Smooth muscle cell of bladder (primary cell): Measurements from ENCODE around the gene SEC14L6. TPM values are rescaled to one million over a fixed set of nuclear protein-coding genes. Genes with fewer than 3 reads are reported as not detected.

Experiments
- total RNA-seq: library from RNA; depleted of rRNA; stranded (reverse); fragments of >200 nt; gene quantifications from 2 replicates; pipeline ENCODE4 v1.2.3, GENCODE V29; 2014

SEC14L6 gene
- total RNA-seq: 0.14 and 0.18 TPM in 2 replicates

GRCh38 chr22:30546616-30547015, at the start of gene SEC14L6:
TSS of gene SEC14L6 (minus strand) at chr22:30546741. CDS start at chr22:30546682, 59 bp downstream.

GRCh38 chr22:30591588-30592359, 45.2 kb upstream of the SEC14L6 start, which contains the start of gene PES1:
TSS of gene PES1 (minus strand) at chr22:30591910. CDS start at chr22:30591833, 77 bp downstream.

GRCh38 chr22:30574095-30574981, 27.8 kb upstream of the SEC14L6 start, which contains the start of gene GAL3ST1:
TSS of gene GAL3ST1 (minus strand) at chr22:30574665. CDS start at chr22:30557392, 17,273 bp downstream.

Other genes with a start within 250 kb of the SEC14L6 start
- gene TBC1D10A, start 219.8 kb downstream of the SEC14L6 start, total RNA-seq: 10.1 and 11.4 TPM in 2 replicates
- gene SF3A1, start 189.8 kb downstream of the SEC14L6 start, total RNA-seq: 15.9 and 17.5 TPM in 2 replicates
- 1.3 and 1.7 TPM in 2 replicates for gene CCDC157, start 189.7 kb downstream of the SEC14L6 start, total RNA-seq
- gene RNF215, start 159.3 kb downstream of the SEC14L6 start, total RNA-seq: 26.2 and 32.8 TPM in 2 replicates
- gene SEC14L2, start 149.7 kb downstream of the SEC14L6 start, total RNA-seq: 6.8 and 9.3 TPM in 2 replicates
- gene MTFP1, start 121.0 kb downstream of the SEC14L6 start, total RNA-seq: 5.1 and 6.7 TPM in 2 replicates
- under 0.01 TPM in 1 of 2 replicates, not detected in the other for gene SEC14L3, start 74.7 kb downstream of the SEC14L6 start, total RNA-seq
- gene SEC14L4, start 41.0 kb downstream of the SEC14L6 start, total RNA-seq: 0.14 and 0.18 TPM in 2 replicates
- gene GAL3ST1, start 27.9 kb upstream of the SEC14L6 start, total RNA-seq: 0.18 and 0.43 TPM in 2 replicates
- gene PES1, start 45.2 kb upstream of the SEC14L6 start, total RNA-seq: 96.0 and 108 TPM in 2 replicates
- gene TCN2, start 60.4 kb upstream of the SEC14L6 start, total RNA-seq: 2.0 and 2.4 TPM in 2 replicates
- gene SLC35E4, start 89.0 kb upstream of the SEC14L6 start, total RNA-seq: 6.3 and 8.5 TPM in 2 replicates
- 3.8 and 5.6 TPM in 2 replicates for gene DUSP18, start 121.1 kb upstream of the SEC14L6 start, total RNA-seq
- gene OSBP2, start 148.1 kb upstream of the SEC14L6 start, total RNA-seq: 0.83 and 1.00 TPM in 2 replicates